ENCODE data around the gene ARFIP1.

ARFIP1 gene

GRCh38 chr4:152848508-152848907 lies 68.8 kb downstream of the ARFIP1 start:
- H3K4me3 ChIP-seq (ENCODE audit: insufficient read depth, low read length, poor library complexity, severe bottlenecking), result no peak overlapping the region
- H3K27ac ChIP-seq (ENCODE audit: low read depth, low read length), result no peak overlapping the region
- no peaks in the 10 kb centered on the region for H3K79me2 ChIP-seq (ENCODE audit: insufficient read depth, low read length)
- no peak overlapping the region for H3K9ac ChIP-seq (ENCODE audit: low read length)
- 0 out of 2 replicates have a peak, but pooled peaks cover 3% of the 10 kb centered on the region for H3F3A ChIP-seq (ENCODE audit: insufficient read depth)
- no peak overlapping the region for H2AFZ ChIP-seq (ENCODE audit: low read depth, low read length, severe bottlenecking)
- TF ChIP-seq EZH2phosphoT487 (conservative IDR thresholded peaks at IDR 0.05; ENCODE audit: low read length), result no peak
- no peak for TF ChIP-seq CTCF (IDR thresholded peaks at IDR 0.05; ENCODE audit: insufficient read depth, low read length, poor library complexity, severe bottlenecking)
- H3K9me2 ChIP-seq (replicated peaks; ENCODE audit: insufficient read depth, low read length), result no peaks in the 10 kb centered on the region
- H3K9me3 ChIP-seq (ENCODE audit: insufficient read depth, low read length), result no peaks in the 10 kb centered on the region
- no peaks in the 10 kb centered on the region for H3K27me3 ChIP-seq (ENCODE audit: low read length)
- no peaks in the 10 kb centered on the region for H4K20me1 ChIP-seq (ENCODE audit: low read depth, low read length)
- H3K4me2 ChIP-seq (ENCODE audit: low read depth, low read length, poor library complexity, severe bottlenecking), result no peak overlapping the region
- H3K36me3 ChIP-seq (ENCODE audit: low read length), result no peaks in the 10 kb centered on the region

- Histone ChIP-seq H3K36me3 (ENCODE audit: low read length) (no peaks in the 10 kb centered on the region), H3K27me3 (ENCODE audit: low read length) (no peaks in the 10 kb centered on the region), H3F3A (ENCODE audit: insufficient read depth) (0 out of 2 replicates have a peak, but pooled peaks cover 3% of the 10 kb centered on the region), H3K9ac (ENCODE audit: low read length) (no peak overlapping the region), H2AFZ (ENCODE audit: low read depth, low read length, severe bottlenecking) (no peak overlapping the region), H3K9me3 (ENCODE audit: insufficient read depth, low read length) (no peaks in the 10 kb centered on the region), H3K4me2 (ENCODE audit: low read depth, low read length, poor library complexity, severe bottlenecking) (no peak overlapping the region), H3K9me2 (replicated peaks; ENCODE audit: insufficient read depth, low read length) (no peaks in the 10 kb centered on the region), H3K27ac (ENCODE audit: low read depth, low read length) (no peak overlapping the region), H3K4me3 (ENCODE audit: insufficient read depth, low read length, poor library complexity, severe bottlenecking) (no peak overlapping the region), H4K20me1 (ENCODE audit: low read depth, low read length) (no peaks in the 10 kb centered on the region), H3K79me2 (ENCODE audit: insufficient read depth, low read length) (no peaks in the 10 kb centered on the region)
- TF ChIP-seq EZH2phosphoT487 (conservative IDR thresholded peaks at IDR 0.05; ENCODE audit: low read length) (no peak), CTCF (IDR thresholded peaks at IDR 0.05; ENCODE audit: insufficient read depth, low read length, poor library complexity, severe bottlenecking) (no peak)
Observed at GRCh38 chr4:152849350-152849749, 69.6 kb downstream of the ARFIP1 start.

- H3K36me3 ChIP-seq (ENCODE audit: low read length), result no peaks in the 10 kb centered on the region
- H3K9ac ChIP-seq (ENCODE audit: low read length), result no peak overlapping the region
- H3K4me3 ChIP-seq (ENCODE audit: insufficient read depth, low read length, poor library complexity, severe bottlenecking), result no peak overlapping the region
- no peaks in the 10 kb centered on the region for H3K79me2 ChIP-seq (ENCODE audit: insufficient read depth, low read length)
- H4K20me1 ChIP-seq (ENCODE audit: low read depth, low read length), result no peaks in the 10 kb centered on the region
- no peak overlapping the region for H2AFZ ChIP-seq (ENCODE audit: low read depth, low read length, severe bottlenecking)
- H3K27me3 ChIP-seq (ENCODE audit: low read length), result no peaks in the 10 kb centered on the region
- H3F3A ChIP-seq (ENCODE audit: insufficient read depth), result 0 out of 2 replicates have a peak, but pooled peaks cover 3% of the 10 kb centered on the region
- no peaks in the 10 kb centered on the region for H3K9me3 ChIP-seq (ENCODE audit: insufficient read depth, low read length)
- no peak for TF ChIP-seq CTCF (IDR thresholded peaks at IDR 0.05; ENCODE audit: insufficient read depth, low read length, poor library complexity, severe bottlenecking)
- TF ChIP-seq EZH2phosphoT487 (conservative IDR thresholded peaks at IDR 0.05; ENCODE audit: low read length), result no peak
- no peak overlapping the region for H3K27ac ChIP-seq (ENCODE audit: low read depth, low read length)
- peak overlapping the region; percentile 25 for H3K4me2 ChIP-seq (ENCODE audit: low read depth, low read length, poor library complexity, severe bottlenecking)
- H3K9me2 ChIP-seq (replicated peaks; ENCODE audit: insufficient read depth, low read length), result no peaks in the 10 kb centered on the region
Observed at GRCh38 chr4:152850377-152850776, 70.6 kb downstream of the ARFIP1 start.

Measured in SU-DHL-6 (cell line).